T-helper 2 cell treated with Interferon-gamma antibody and Interleukin-4, amounts not matched to agents 5 μg/mL and 100 μg/mL, for 36 hours (primary cell): ENCODE data around the gene IFI35.
"Not testable (repeated sequence)": the region's sequence is repeated elsewhere in the genome, so short reads cannot be mapped to it uniquely, and the experiment has no call there.

Source experiments
- DNase-seq: peaks from one replicate; pipeline ENCODE4 v3.0.0; 2021; ENCODE audit warnings: low spot score
- H3K27ac Mint-ChIP-seq: one replicate; pipeline ENCODE4 v1.8.0; 2021; ENCODE audit warnings: mild to moderate bottlenecking, mixed read lengths
- H3K27me3 Mint-ChIP-seq: one replicate; pipeline ENCODE4 v1.8.0; 2021; ENCODE audit warnings: low read depth, mixed read lengths
- H3K36me3 Mint-ChIP-seq: one replicate; pipeline ENCODE4 v1.8.0; 2021; ENCODE audit warnings: low read depth, mixed read lengths
- H3K4me1 Mint-ChIP-seq: one replicate; pipeline ENCODE4 v1.8.0; 2021; ENCODE audit warnings: low read depth, mixed read lengths
- H3K4me3 Mint-ChIP-seq: one replicate; pipeline ENCODE4 v1.8.0; 2022; ENCODE audit warnings: mild to moderate bottlenecking, moderate library complexity, mixed read lengths
- H3K9me3 Mint-ChIP-seq: one replicate; pipeline ENCODE4 v1.8.0; 2021; ENCODE audit warnings: mixed read lengths

The IFI35 gene

DNA sequence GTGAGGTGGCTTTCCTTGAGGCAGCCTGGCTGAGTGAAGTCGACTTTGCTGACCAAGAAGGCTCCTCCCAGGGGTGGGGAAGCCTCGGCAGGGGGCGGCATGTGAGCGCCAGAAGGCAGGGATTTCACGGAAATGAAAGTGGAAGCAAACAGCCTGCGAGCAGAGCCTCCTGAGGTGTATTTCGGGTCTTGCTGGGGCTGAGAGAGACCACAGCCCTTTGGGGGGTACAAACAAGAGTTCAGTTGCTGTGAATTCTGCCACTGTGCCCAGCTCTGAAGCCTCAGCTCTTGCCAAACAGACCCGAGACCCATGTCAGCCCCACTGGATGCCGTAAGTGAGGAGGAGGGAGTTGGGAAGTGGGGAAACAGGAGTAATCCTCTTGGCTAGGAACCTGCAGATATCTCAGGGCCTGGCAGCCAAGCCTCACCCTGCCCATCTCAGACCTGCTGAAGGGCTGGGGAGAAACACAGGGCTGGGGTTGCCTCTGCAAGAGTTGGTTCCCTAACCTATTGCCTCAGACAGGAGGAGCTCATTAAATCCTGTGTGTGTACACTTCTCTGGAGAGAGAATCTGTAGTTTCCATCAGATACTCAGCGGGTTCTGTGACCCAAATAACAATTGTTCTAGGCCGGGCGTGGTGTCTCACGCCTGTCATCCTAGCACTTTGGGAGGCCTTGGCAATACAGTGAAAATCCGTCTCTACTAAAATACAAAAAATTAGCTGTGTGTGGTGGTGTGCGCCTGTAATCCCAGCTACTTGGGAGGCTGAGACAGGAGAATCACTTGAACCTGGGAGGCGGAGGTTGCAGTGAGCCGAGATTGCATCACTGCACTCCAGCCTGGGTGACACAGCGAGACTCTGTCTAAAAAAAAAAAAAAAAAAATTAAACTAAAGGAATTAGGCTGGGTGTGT, at the start of gene IFI35:
Gene IFI35, plus strand, starts transcription at position 146 of the 913 bp plus-strand sequence. Its CDS starts 164 bp downstream, at position 310.
- peaks cover 34% of the 10 kb centered on the region for H3K36me3 Mint-ChIP-seq
- DNase-seq, result peak; percentile 86
- no peaks in the 10 kb centered on the region for H3K27me3 Mint-ChIP-seq
- no peaks in the 10 kb centered on the region for H3K9me3 Mint-ChIP-seq
- H3K4me1 Mint-ChIP-seq, result peaks cover 17% of the 10 kb centered on the region
- H3K4me3 Mint-ChIP-seq, result peak within 1 kb of the TSS; percentile 100
- H3K27ac Mint-ChIP-seq, result peak within 1 kb of the TSS; percentile 100

DNA sequence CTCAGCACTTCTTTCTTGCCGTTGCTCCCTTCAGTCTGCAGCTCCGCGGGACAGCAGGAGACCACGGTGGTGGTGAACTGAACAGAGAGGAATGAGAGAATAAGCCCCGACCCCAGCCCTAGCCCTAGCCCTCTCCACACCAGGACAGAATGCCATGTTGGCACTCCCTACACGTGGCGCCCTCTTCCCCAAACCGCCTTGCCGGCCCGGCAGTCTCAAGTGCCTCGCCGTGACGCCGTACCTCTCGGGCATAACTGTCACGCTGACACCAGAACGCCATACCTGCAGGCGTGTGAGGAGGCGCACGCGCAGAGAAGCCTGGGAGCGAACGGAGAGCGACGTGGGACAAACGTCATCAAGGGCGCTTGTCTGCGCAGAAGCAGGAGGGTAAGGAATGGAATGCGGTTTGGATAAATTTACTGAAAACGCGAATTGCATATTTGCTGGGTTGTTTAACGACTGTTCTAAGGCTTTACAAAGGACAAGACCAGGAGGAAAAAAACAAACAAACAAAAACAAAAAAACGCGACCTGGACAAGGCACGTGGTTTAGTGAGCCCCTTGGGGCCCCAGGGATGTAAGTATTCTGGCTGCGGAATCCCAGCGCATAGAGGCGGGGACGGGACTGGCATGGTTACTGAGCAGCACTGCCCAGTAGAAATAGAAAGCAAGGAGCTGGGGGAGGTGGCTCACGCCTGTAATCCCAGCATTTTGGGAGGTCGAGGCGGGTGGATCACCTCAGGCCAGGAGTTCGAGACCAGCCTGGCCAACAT, 42.2 kb upstream of the IFI35 start, which contains the start of gene AARSD1:
Gene AARSD1, minus strand, starts transcription at position 294 of the 772 bp plus-strand sequence. Its CDS starts 14 bp downstream, at position 280.
- H3K4me3 Mint-ChIP-seq, result peak within 1 kb of the TSS; percentile 99
- H3K9me3 Mint-ChIP-seq, result no peaks in the 10 kb centered on the region
- peaks cover 2% of the 10 kb centered on the region for H3K27me3 Mint-ChIP-seq
- H3K4me1 Mint-ChIP-seq, result peaks cover 10% of the 10 kb centered on the region
- peak; percentile 92 for DNase-seq
- H3K36me3 Mint-ChIP-seq, result peaks cover 29% of the 10 kb centered on the region
- H3K27ac Mint-ChIP-seq, result peak within 1 kb of the TSS; percentile 98

DNA sequence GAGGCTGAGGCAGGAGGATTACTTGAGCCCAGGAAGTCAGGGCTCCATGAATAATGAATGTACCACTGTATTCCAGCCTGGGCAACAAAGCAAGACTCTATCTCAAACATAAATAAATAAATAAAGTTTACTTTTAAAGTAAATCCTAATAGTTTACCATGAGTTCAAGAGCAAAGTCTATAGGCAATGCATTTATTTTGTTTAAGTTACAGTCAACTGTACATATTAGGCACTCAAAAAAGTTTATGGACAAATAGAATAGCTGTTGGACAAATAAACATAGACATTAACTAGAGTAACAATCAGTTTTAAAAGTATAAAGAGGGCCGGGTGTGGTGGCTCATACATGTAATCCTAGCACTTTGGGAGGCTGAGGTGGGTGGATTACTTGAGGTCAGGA, 38.7 kb upstream of the IFI35 start:
- Mint-ChIP-seq H3K27me3 (peaks cover 2% of the 10 kb centered on the region), H3K27ac (no peak overlapping the region), H3K4me1 (peaks cover 10% of the 10 kb centered on the region), H3K36me3 (peaks cover 11% of the 10 kb centered on the region), H3K4me3 (no peak overlapping the region), H3K9me3 (no peaks in the 10 kb centered on the region)
- no peak for DNase-seq

DNA sequence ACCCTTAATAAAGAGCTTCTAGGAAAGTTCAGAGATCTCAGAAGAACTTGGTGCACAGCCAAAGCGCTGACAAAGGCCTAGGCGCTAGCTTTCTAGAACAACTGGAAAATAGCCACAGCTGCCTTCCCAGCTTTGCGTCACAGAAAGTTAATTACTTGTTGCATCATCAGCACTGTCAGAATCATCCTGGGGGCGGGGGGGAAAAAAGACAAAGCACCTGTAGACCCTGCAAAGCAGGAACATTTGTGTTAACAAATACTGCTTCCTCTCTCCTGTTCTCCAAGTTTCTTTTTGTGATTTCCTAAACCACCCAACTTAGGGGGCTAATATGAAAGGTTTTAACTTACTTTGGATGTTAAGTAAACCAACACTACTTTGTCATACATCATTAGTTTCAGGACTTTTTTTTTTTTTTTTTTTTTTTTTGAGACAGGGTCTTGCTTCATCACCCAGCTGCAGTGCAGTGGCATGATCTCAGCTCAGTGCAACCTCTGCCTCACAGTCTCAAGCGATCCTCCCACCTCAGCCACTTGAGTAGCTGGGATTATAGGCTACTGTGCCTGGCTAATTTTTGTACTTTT, 37.5 kb upstream of the IFI35 start:
- DNase-seq, result no peak

DNA sequence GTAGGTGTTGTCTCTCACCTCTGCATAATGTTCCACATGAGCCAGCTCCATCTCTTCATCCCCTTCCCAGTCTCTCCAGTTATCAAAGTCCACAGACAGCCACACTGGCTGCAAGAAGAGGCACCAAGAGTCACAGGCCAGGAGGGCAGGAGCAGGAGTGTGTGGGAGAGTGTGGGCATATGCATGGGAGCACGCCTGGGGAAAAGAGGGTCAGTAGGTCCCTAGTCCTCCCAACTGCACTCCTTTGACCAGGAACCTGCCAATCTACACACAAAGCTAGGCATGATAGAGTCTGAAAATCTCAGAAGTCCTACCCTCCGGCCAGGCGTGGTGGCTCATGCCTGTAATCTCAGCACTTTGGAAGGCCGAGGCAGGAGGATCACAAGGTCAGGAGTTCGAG, 35.0 kb upstream of the IFI35 start:
- Mint-ChIP-seq H3K9me3 (no peaks in the 10 kb centered on the region), H3K27ac (no peak overlapping the region), H3K4me1 (peaks cover 4% of the 10 kb centered on the region), H3K27me3 (no peaks in the 10 kb centered on the region), H3K36me3 (no peaks in the 10 kb centered on the region), H3K4me3 (no peak overlapping the region)
- no peak for DNase-seq

More for the DNA sequence above, 37.5 kb upstream of the IFI35 start:
- Mint-ChIP-seq H3K27ac (no peak overlapping the region), H3K36me3 (peaks cover 5% of the 10 kb centered on the region), H3K27me3 (peaks cover 2% of the 10 kb centered on the region), H3K4me3 (no peak overlapping the region), H3K4me1 (peaks cover 5% of the 10 kb centered on the region), H3K9me3 (no peaks in the 10 kb centered on the region)

DNA sequence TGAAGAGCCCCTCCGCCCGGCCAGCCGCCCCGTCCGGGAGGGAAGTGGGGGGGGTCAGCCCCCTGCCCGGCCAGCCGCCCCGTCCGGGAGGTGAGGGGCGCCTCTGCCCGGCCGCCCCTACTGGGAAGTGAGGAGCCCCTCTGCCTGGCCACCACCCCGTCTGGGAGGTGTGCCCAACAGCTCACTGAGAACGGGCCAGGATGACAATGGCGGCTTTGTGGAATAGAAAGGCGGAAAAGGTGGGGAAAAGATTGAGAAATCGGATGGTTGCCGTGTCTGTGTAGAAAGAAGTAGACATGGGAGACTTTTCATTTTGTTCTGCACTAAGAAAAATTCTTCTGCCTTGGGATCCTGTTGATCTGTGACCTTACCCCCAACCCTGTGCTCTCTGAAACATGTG, 33.3 kb upstream of the IFI35 start:
- not testable (repeated sequence) for H3K36me3 Mint-ChIP-seq, H3K27ac Mint-ChIP-seq, H3K4me3 Mint-ChIP-seq, H3K27me3 Mint-ChIP-seq, H3K4me1 Mint-ChIP-seq, DNase-seq, H3K9me3 Mint-ChIP-seq

DNA sequence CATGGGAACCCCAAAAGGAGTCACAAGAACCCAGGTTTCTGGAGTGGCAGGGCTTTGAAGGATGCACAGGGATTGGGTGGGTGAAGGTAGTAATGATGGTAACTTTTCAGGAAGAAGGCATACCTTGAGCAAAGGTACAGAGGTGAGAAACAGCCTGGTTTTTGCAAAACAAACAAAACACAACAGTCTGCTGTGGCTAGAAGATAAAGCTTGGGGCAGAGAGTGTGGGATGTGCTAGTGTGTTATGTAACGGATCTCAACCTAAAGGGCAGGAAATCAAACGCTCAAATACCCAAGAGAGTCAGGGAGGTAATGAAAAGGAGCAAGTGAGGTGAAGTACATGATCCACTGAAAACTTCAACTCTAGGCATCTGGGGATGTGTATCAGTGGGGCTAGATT, 31.3 kb upstream of the IFI35 start:
- peaks cover 14% of the 10 kb centered on the region for H3K4me1 Mint-ChIP-seq
- H3K36me3 Mint-ChIP-seq, result no peaks in the 10 kb centered on the region
- DNase-seq, result no peak
- H3K27me3 Mint-ChIP-seq, result no peaks in the 10 kb centered on the region
- H3K27ac Mint-ChIP-seq, result no peak overlapping the region
- no peak overlapping the region for H3K4me3 Mint-ChIP-seq
- H3K9me3 Mint-ChIP-seq, result no peaks in the 10 kb centered on the region

DNA sequence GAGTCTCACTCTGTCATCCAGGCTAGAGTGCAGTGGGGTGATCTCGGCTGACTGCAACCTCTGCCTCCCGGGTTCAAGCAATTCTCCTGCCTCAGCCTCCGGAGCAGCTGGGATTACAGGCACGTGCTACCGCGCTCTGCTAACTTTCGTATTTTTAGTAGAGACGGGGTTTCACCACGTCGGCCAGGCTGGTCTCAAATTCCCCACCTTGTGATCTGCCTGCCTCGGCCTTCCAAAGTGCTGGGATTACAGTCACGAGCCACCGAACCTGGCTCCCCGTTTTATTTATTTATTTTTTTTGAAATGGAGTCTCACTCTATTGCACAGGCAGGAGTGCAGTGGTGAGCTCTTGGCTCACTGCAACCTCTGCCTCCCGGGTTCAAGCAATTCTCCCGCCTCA, 30.9 kb upstream of the IFI35 start:
- peaks cover 14% of the 10 kb centered on the region for H3K4me1 Mint-ChIP-seq
- H3K4me3 Mint-ChIP-seq, H3K36me3 Mint-ChIP-seq, DNase-seq, H3K27ac Mint-ChIP-seq, H3K9me3 Mint-ChIP-seq, H3K27me3 Mint-ChIP-seq: not testable (repeated sequence)

DNA sequence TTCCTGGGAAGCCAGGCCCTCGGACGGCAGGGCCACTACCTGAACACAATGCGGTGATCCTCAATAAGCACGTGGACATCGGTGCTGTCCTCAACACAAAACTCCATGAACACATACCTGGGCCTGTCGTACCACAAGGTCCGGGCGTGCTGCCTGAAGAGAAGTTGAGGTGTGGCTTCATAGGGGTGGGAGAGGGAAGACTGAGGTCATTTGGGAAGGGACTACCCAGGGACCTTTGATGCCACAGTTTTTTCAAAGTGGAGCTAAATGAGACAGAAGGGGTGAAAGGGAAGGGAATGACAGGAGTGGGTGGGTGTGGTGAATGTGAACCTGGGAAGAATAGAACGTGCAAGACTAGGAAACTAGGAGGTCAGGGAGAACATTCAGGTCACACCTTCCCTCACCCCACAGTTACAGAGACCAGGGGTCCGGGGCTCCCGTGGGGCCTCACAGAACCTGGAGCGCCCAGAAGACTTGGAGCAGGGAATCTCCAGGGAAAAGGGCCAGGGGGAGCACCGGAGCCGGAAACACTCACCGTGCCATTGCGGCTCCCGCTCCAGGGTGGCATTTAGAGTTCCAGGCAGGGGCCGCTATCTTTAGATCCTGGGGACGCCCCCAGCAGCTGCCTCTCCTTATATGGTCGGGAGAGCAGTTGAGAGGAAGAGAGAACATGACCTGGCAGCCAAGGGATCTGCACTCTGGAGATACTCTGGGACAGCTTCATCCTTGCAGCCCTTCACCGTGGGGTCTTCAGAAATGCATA, 26.9 kb upstream of the IFI35 start, which contains the start of gene PTGES3L:
Gene PTGES3L, minus strand, starts transcription at position 570 of the 763 bp plus-strand sequence. Its CDS starts 27 bp downstream, at position 543.
- H3K27me3 Mint-ChIP-seq, result no peaks in the 10 kb centered on the region
- H3K27ac Mint-ChIP-seq, result peak within 1 kb of the TSS; percentile 96
- H3K36me3 Mint-ChIP-seq, result peaks cover 13% of the 10 kb centered on the region
- H3K4me3 Mint-ChIP-seq, result peak within 1 kb of the TSS; percentile 95
- no peaks in the 10 kb centered on the region for H3K9me3 Mint-ChIP-seq
- peak; percentile 27 for DNase-seq
- peaks cover 28% of the 10 kb centered on the region for H3K4me1 Mint-ChIP-seq

DNA sequence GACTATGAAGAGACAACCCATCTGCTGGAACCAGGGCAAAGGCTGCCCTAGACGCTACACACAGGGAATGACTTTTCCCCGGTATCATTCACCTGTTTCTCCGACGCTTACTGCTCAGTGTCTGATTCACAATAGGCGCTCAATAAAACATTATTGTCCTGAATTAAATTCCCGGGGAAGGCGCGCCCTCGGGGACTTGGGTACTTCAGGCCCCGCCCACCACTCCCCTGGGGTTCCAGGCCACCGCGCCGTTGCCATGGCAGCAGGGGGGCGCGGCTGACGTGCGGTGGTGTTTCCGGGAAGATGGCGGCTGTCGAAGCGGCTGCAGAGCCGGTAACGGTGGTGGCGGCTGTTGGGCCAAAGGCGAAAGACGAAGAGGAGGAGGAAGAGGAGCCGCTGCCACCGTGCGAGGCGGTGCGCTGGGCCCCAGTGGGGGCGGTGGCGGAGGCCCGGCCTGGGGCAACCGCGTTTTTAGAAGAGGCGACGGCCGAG, 26.3 kb upstream of the IFI35 start, which contains the start of gene RUNDC1:
Gene RUNDC1, plus strand, starts transcription at position 292 of the 492 bp plus-strand sequence. Its CDS starts 12 bp downstream, at position 304.
- Mint-ChIP-seq H3K27ac (peak within 1 kb of the TSS; percentile 96), H3K4me1 (peaks cover 27% of the 10 kb centered on the region), H3K36me3 (peaks cover 16% of the 10 kb centered on the region), H3K27me3 (no peaks in the 10 kb centered on the region), H3K9me3 (no peaks in the 10 kb centered on the region), H3K4me3 (peak within 1 kb of the TSS; percentile 95)
- peak; percentile 89 for DNase-seq

DNA sequence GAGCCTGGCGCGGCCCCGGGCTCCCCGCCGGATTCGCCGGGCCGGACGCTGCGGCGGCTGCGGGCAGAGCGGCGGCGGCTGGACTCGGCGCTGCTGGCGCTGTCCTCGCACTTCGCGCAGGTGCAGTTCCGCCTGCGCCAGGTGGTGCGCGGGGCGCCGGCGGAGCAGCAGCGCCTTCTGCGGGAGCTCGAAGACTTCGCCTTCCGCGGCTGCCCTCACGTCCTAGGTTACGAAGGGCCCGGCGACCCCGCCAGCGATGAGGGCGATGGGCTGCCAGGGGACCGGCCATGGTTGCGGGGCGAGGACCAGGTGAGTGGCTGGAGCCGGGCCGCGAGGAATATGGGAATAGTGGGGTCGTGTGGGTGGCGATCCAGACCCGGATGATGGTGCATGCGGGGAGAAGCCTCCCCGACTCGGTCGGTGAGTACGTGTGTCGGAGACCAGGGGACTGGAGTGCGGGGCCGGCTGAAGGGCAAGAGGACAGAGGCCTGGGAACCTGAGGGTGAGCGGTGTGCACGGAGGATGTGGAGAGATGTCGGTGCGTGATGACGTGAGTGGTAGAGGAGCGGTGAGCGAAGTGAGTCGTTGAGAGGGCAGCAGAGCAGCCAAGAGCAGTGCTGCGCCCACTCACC, 25.7 kb upstream of the IFI35 start:
- Mint-ChIP-seq H3K27ac (peak overlapping the region; percentile 76), H3K36me3 (peaks cover 21% of the 10 kb centered on the region), H3K4me1 (peaks cover 27% of the 10 kb centered on the region), H3K4me3 (peak overlapping the region; percentile 95), H3K9me3 (no peaks in the 10 kb centered on the region), H3K27me3 (no peaks in the 10 kb centered on the region)
- peak; percentile 78 for DNase-seq

DNA sequence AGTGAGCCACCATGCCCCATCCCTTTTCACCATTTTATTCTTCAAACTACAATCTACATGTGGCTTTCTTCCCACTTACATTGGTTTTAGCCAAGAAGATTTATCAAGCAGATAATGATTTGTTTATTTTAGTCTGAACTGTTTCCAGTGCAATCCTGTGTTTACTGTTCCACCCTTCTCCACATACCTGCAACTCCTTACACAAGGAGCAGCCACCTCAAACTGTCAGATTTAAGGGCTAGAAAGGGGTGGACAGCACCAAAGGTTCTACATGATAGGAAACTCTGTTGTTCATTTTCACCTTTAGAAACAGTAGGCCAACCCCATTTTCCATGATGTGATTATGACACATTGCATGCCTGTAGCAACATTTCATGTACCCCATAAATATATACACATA, 24.3 kb upstream of the IFI35 start:
- peak overlapping the region; percentile 95 for H3K4me3 Mint-ChIP-seq
- no peaks in the 10 kb centered on the region for H3K9me3 Mint-ChIP-seq
- no peaks in the 10 kb centered on the region for H3K27me3 Mint-ChIP-seq
- H3K27ac Mint-ChIP-seq, result peak overlapping the region; percentile 69
- peaks cover 27% of the 10 kb centered on the region for H3K4me1 Mint-ChIP-seq
- H3K36me3 Mint-ChIP-seq, result peaks cover 24% of the 10 kb centered on the region
- no peak for DNase-seq
